ENCODE measurements around the gene TBC1D1.

The TBC1D1 gene

DNA sequence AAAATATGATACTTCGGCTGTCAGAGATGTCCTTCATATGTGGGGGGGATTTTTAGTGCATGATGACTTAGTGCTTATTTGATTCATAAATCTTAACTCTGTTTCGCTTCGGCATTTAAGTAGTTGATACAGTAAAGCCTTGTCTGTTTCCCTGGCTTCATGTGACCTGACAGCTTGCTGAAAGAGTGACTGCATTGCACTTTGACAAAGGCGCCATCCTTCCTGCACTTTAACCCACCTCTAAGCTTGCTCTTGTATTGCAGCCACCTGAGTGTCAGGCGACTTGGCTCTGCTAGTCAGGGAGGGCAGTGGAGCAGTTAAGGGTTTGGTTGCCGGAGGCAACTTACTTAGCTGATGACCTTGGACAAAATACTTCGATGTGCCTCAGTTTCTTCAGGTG, 134.8 kb downstream of the TBC1D1 start:
- Histone ChIP-seq H3K27ac (no peak overlapping the region), H3K36me3 (peaks cover 97% of the 10 kb centered on the region), H3K4me1 (ENCODE audit: control insufficient read depth in 1 of 2, insufficient read depth in 1 of 2, low read depth in 1 of 2, low read length in 1 of 2) (peaks cover 0 to 8% of the 10 kb centered on the region in 2 experiments), H3K4me3 (ENCODE audit: low read depth in 1 of 2, low read length in 1 of 2) (no peak overlapping the region), H3K9me3 (no peaks in the 10 kb centered on the region), H3K27me3 (no peaks in the 10 kb centered on the region)
- TF ChIP-seq, protein P1, sequence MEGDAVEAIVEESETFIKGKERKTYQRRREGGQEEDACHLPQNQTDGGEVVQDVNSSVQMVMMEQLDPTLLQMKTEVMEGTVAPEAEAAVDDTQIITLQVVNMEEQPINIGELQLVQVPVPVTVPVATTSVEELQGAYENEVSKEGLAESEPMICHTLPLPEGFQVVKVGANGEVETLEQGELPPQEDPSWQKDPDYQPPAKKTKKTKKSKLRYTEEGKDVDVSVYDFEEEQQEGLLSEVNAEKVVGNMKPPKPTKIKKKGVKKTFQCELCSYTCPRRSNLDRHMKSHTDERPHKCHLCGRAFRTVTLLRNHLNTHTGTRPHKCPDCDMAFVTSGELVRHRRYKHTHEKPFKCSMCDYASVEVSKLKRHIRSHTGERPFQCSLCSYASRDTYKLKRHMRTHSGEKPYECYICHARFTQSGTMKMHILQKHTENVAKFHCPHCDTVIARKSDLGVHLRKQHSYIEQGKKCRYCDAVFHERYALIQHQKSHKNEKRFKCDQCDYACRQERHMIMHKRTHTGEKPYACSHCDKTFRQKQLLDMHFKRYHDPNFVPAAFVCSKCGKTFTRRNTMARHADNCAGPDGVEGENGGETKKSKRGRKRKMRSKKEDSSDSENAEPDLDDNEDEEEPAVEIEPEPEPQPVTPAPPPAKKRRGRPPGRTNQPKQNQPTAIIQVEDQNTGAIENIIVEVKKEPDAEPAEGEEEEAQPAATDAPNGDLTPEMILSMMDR (IDR thresholded peaks at IDR 0.05) = no peak

DNA sequence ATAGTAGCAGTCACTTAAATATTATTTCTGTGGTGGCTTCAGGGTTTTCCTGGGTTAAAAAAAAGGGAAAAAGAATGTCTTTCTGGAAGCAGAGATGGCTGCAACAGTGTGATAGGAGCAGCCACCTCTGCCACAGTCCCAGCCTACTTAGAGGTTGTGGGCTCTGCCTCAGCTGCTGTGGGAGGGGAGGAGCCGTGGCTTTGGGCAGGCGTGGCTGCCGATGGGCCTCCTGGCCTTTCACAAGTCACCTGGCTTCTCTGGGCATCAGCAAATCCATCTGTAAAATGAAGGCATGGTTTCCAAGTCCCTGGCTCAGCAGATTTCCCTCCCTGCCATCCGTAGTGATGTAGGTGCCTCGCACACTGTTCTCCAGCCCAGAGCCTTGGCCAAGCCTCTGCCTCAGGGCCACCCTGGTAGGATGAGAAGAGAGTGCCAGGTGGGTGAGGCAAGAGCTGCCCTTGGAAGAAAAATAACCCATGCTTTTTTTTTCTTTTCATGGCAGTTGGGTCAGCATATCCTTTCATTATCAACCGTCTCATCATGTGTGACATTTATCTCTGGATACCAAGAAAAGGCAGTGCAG, 135.4 kb downstream of the TBC1D1 start:
- TF ChIP-seq, protein P1 (IDR thresholded peaks at IDR 0.05) = no peak
- H3K36me3 ChIP-seq = peaks cover 96% of the 10 kb centered on the region
- H3K27me3 ChIP-seq = no peaks in the 10 kb centered on the region
- no peak overlapping the region for H3K27ac ChIP-seq
- H3K4me1 ChIP-seq (ENCODE audit: control insufficient read depth in 1 of 2, insufficient read depth in 1 of 2, low read depth in 1 of 2, low read length in 1 of 2) = peaks cover 0 to 8% of the 10 kb centered on the region in 2 experiments
- no peaks in the 10 kb centered on the region for H3K9me3 ChIP-seq
- H3K4me3 ChIP-seq (ENCODE audit: low read depth in 1 of 2, low read length in 1 of 2) = no peak overlapping the region

GRCh38 chr4:38030023-38030422, 139.1 kb downstream of the TBC1D1 start:
- Histone ChIP-seq H3K36me3 (peaks cover 89% of the 10 kb centered on the region), H3K4me1 (ENCODE audit: control insufficient read depth in 1 of 2, insufficient read depth in 1 of 2, low read depth in 1 of 2, low read length in 1 of 2) (no peaks in the 10 kb centered on the region), H3K27ac (no peak overlapping the region), H3K9me3 (no peaks in the 10 kb centered on the region), H3K27me3 (no peaks in the 10 kb centered on the region), H3K4me3 (ENCODE audit: low read depth in 1 of 2, low read length in 1 of 2) (no peak overlapping the region)
- TF ChIP-seq, protein P1 (IDR thresholded peaks at IDR 0.05) = no peak

DNA sequence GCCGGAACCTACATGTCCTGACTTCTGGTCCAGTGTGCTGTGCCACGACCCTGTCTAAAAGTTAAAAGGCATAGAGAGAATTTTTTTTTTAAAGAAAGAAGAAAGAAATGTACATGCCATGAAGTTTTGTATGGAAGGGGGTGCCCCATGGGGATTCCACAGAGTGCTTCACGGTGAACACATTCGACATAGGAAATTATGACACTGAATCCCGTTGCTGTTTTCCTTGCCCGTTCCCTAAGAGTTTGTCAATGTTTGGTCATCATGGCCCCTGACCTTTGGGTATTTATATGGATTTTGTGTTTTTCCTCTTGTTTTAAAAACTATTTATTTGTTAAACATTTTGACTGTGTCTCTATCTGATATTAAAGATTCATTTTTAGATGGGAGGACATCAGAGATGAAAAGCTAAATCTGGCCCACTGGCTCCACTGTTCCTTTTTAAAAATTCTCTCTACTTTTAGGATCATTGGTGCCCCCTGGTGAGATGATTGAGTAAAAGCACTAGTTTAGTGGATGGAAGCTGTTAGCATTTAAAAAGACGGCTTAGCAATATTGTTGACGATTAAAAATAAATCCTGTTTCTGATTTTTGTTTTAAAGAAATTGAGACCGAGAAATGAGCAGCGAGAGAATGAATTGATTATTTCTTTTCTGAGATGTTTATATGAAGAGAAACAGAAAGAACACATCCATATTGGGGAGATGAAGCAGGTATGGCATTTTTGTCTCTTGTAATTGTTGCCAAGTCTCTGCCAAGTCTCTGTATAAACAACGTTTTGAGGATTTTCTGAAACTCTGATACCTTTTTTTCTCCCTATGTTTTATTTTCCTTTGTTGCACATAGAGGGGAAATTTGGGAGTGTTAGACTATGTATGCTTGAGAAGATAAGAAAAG, 144.3 kb downstream of the TBC1D1 start:
- H3K27ac ChIP-seq = no peak overlapping the region
- no peaks in the 10 kb centered on the region for H3K27me3 ChIP-seq
- H3K36me3 ChIP-seq = peaks cover 88% of the 10 kb centered on the region
- TF ChIP-seq, protein P1 (IDR thresholded peaks at IDR 0.05) = peak; percentile 53
- no peaks in the 10 kb centered on the region for H3K4me1 ChIP-seq (ENCODE audit: control insufficient read depth in 1 of 2, insufficient read depth in 1 of 2, low read depth in 1 of 2, low read length in 1 of 2)
- H3K4me3 ChIP-seq (ENCODE audit: low read depth in 1 of 2, low read length in 1 of 2) = no peak overlapping the region
- H3K9me3 ChIP-seq = no peaks in the 10 kb centered on the region

GRCh38 chr4:38036548-38036947, 145.7 kb downstream of the TBC1D1 start:
- TF ChIP-seq, protein P1 (IDR thresholded peaks at IDR 0.05) = no peak
- H3K4me1 ChIP-seq (ENCODE audit: control insufficient read depth in 1 of 2, insufficient read depth in 1 of 2, low read depth in 1 of 2, low read length in 1 of 2) = no peaks in the 10 kb centered on the region
- no peak overlapping the region for H3K4me3 ChIP-seq (ENCODE audit: low read depth in 1 of 2, low read length in 1 of 2)
- no peak overlapping the region for H3K27ac ChIP-seq
- no peaks in the 10 kb centered on the region for H3K27me3 ChIP-seq
- no peaks in the 10 kb centered on the region for H3K9me3 ChIP-seq
- H3K36me3 ChIP-seq = peaks cover 89% of the 10 kb centered on the region
